Limb (tissue), 2 donors: ENCODE results near the gene IGF2BP3.

Experiments
- DNase-seq, 2 donors: peaks; one replicate each; pipeline ENCODE4 v3.0.0-alpha.2; 2016; ENCODE audit errors: extremely low spot score in 2 of 2

Gene IGF2BP3

GRCh38 chr7:23472556-23472955 lies 2.3 kb upstream of the IGF2BP3 start:
- no peak for DNase-seq

GRCh38 chr7:23472046-23472445 lies 1.8 kb upstream of the IGF2BP3 start:
- DNase-seq, result no peak

- DNase-seq, result peak; percentile 90 to 93
Measured at GRCh38 chr7:23471106-23471859, 992 bp upstream of the IGF2BP3 start.

GRCh38 chr7:23469961-23470250 lies 385 bp downstream of the IGF2BP3 start:
- no peak for DNase-seq

- peak in 1 of 2 donors; percentile 73 for DNase-seq
Measured at GRCh38 chr7:23469150-23469960, 936 bp downstream of the IGF2BP3 start.

- peak in 1 of 2 donors; percentile 63 for DNase-seq
Measured at GRCh38 chr7:23468526-23469149, 1.7 kb downstream of the IGF2BP3 start.

GRCh38 chr7:23467806-23468525 lies 2.3 kb downstream of the IGF2BP3 start:
- peak; percentile 48 to 64 for DNase-seq

GRCh38 chr7:23467291-23467805 lies 2.9 kb downstream of the IGF2BP3 start:
- DNase-seq, result peak in 1 of 2 donors; percentile 44

GRCh38 chr7:23462846-23463245 lies 7.4 kb downstream of the IGF2BP3 start:
- DNase-seq, result no peak

- DNase-seq, result no peak
Measured at GRCh38 chr7:23458044-23458443, 12.2 kb downstream of the IGF2BP3 start.

GRCh38 chr7:23456093-23456492 lies 14.2 kb downstream of the IGF2BP3 start:
- DNase-seq, result no peak

- DNase-seq, result no peak
Measured at GRCh38 chr7:23454881-23455526, 15.3 kb downstream of the IGF2BP3 start.

- DNase-seq, result no peak
Measured at GRCh38 chr7:23450518-23450917, 19.8 kb downstream of the IGF2BP3 start.

- DNase-seq, result no peak
Measured at GRCh38 chr7:23449941-23450340, 20.4 kb downstream of the IGF2BP3 start.

GRCh38 chr7:23445326-23445725 lies 25.0 kb downstream of the IGF2BP3 start:
- DNase-seq, result no peak

GRCh38 chr7:23443974-23444373 lies 26.3 kb downstream of the IGF2BP3 start:
- no peak for DNase-seq

- DNase-seq, result no peak
Measured at GRCh38 chr7:23438171-23438570, 32.1 kb downstream of the IGF2BP3 start.

GRCh38 chr7:23434147-23434917 lies 36.0 kb downstream of the IGF2BP3 start:
- DNase-seq, result no peak

- no peak for DNase-seq
Measured at GRCh38 chr7:23431702-23432199, 38.5 kb downstream of the IGF2BP3 start.

- DNase-seq, result no peak
Measured at GRCh38 chr7:23430893-23431259, 39.4 kb downstream of the IGF2BP3 start.
